Measurements from ENCODE around the gene SLC12A1.

The SLC12A1 gene

GRCh38 chr15:48205981-48206380, at the start of gene SLC12A1:
Gene SLC12A1, plus strand, starts transcription at chr15:48206302. Its CDS starts 1,418 bp downstream, at chr15:48207720.
- DNase-seq (ENCODE audit: low spot score), result no peak

- no peak for DNase-seq (ENCODE audit: low spot score)
These were observed 37.5 kb upstream of the SLC12A1 start for GRCh38 chr15:48168616-48169015.

- no peak for DNase-seq (ENCODE audit: low spot score)
These were observed 35.1 kb upstream of the SLC12A1 start for GRCh38 chr15:48170981-48171380.

- DNase-seq (ENCODE audit: low spot score), result no peak
These were observed 31.0 kb upstream of the SLC12A1 start for GRCh38 chr15:48175126-48175525.

GRCh38 chr15:48176112-48176511, 30.0 kb upstream of the SLC12A1 start:
- DNase-seq (ENCODE audit: low spot score), result no peak

GRCh38 chr15:48176957-48177356, 29.1 kb upstream of the SLC12A1 start:
- DNase-seq (ENCODE audit: low spot score), result no peak

GRCh38 chr15:48177383-48177765, 28.7 kb upstream of the SLC12A1 start:
- no peak for DNase-seq (ENCODE audit: low spot score)

GRCh38 chr15:48177766-48178647, 28.1 kb upstream of the SLC12A1 start, which contains the start of gene MYEF2:
Gene MYEF2, minus strand, starts transcription at chr15:48178295. Its CDS starts 58 bp downstream, at chr15:48178237.
- no peak for DNase-seq (ENCODE audit: low spot score)

- no peak for DNase-seq (ENCODE audit: low spot score)
These were observed 27.5 kb upstream of the SLC12A1 start for GRCh38 chr15:48178648-48178931.

- DNase-seq (ENCODE audit: low spot score), result no peak
These were observed 23.4 kb upstream of the SLC12A1 start for GRCh38 chr15:48182749-48183148.

- DNase-seq (ENCODE audit: low spot score), result no peak
These were observed 20.6 kb upstream of the SLC12A1 start for GRCh38 chr15:48185529-48185928.

GRCh38 chr15:48186271-48186670, 19.8 kb upstream of the SLC12A1 start:
- DNase-seq (ENCODE audit: low spot score), result no peak

GRCh38 chr15:48190932-48191573, 15.0 kb upstream of the SLC12A1 start:
- DNase-seq (ENCODE audit: low spot score), result peak; percentile 26

- no peak for DNase-seq (ENCODE audit: low spot score)
These were observed 14.4 kb upstream of the SLC12A1 start, which contains the start of gene CTXN2 for GRCh38 chr15:48191574-48192225. Gene CTXN2, plus strand, starts transcription at chr15:48191665. Its CDS starts 9,636 bp downstream, at chr15:48201301.

GRCh38 chr15:48202068-48202467, 4.0 kb upstream of the SLC12A1 start:
- DNase-seq (ENCODE audit: low spot score), result no peak

GRCh38 chr15:48221261-48221660, 15.2 kb downstream of the SLC12A1 start:
- DNase-seq (ENCODE audit: low spot score), result no peak

- DNase-seq (ENCODE audit: low spot score), result no peak
These were observed 15.8 kb downstream of the SLC12A1 start for GRCh38 chr15:48221885-48222284.

GRCh38 chr15:48222627-48223026, 16.5 kb downstream of the SLC12A1 start:
- DNase-seq (ENCODE audit: low spot score), result no peak

- no peak for DNase-seq (ENCODE audit: low spot score)
These were observed 19.7 kb downstream of the SLC12A1 start for GRCh38 chr15:48225771-48226170.

- DNase-seq (ENCODE audit: low spot score), result no peak
These were observed 24.4 kb downstream of the SLC12A1 start for GRCh38 chr15:48230498-48230897.

- DNase-seq (ENCODE audit: low spot score), result no peak
These were observed 27.1 kb downstream of the SLC12A1 start for GRCh38 chr15:48233246-48233645.

- DNase-seq (ENCODE audit: low spot score), result no peak
These were observed 33.2 kb downstream of the SLC12A1 start for GRCh38 chr15:48239334-48239733.

GRCh38 chr15:48242015-48242414, 35.9 kb downstream of the SLC12A1 start:
- no peak for DNase-seq (ENCODE audit: low spot score)
